Measurements from ENCODE around the gene KCNJ2. TPM values are rescaled to one million over a fixed set of nuclear protein-coding genes. Genes with fewer than 3 reads are reported as not detected.

KCNJ2 gene
- total RNA-seq, 1 experiment from 2014 or later = 0.15 TPM

DNA sequence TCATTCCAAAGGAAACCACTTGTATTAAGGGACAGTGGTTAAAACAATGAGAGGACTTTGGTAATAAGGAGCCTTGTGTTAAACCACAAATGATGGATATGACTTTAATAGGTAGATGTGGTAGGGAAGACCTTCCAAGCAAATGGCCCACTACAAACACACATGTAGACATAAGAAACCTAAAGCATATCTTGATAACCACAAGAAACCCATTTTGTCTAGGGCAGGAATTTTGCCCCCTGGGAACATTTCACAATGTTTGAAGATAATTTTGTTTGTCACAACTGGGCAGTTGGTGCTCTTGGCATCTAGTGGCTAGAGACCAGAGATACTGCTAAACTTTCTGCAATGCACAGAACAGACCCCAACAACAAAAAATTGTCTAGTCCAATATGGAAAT lies 25.8 kb downstream of the KCNJ2 start:
- TF ChIP-seq, protein P1, sequence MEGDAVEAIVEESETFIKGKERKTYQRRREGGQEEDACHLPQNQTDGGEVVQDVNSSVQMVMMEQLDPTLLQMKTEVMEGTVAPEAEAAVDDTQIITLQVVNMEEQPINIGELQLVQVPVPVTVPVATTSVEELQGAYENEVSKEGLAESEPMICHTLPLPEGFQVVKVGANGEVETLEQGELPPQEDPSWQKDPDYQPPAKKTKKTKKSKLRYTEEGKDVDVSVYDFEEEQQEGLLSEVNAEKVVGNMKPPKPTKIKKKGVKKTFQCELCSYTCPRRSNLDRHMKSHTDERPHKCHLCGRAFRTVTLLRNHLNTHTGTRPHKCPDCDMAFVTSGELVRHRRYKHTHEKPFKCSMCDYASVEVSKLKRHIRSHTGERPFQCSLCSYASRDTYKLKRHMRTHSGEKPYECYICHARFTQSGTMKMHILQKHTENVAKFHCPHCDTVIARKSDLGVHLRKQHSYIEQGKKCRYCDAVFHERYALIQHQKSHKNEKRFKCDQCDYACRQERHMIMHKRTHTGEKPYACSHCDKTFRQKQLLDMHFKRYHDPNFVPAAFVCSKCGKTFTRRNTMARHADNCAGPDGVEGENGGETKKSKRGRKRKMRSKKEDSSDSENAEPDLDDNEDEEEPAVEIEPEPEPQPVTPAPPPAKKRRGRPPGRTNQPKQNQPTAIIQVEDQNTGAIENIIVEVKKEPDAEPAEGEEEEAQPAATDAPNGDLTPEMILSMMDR (conservative IDR thresholded peaks at IDR 0.05) = no peak
- no peaks in the 10 kb centered on the region for H3K27me3 Mint-ChIP-seq (ENCODE audit: low read depth)
- Histone ChIP-seq H2BK5ac (ENCODE audit: insufficient read length, low read length) (no peak overlapping the region), H2BK20ac (ENCODE audit: low read depth, low read length, poor library complexity, severe bottlenecking) (no peak overlapping the region), H4K8ac (replicated peaks; ENCODE audit: insufficient read length, low read depth, low read length) (no peak overlapping the region), H3K23me2 (ENCODE audit: insufficient read length, low read depth, low read length, poor library complexity, severe bottlenecking) (no peaks in the 10 kb centered on the region), H3K56ac (ENCODE audit: insufficient read length, low read depth, low read length) (no peak overlapping the region), H4K20me1 (ENCODE audit: control insufficient read depth, insufficient read depth, insufficient read length) (no peaks in the 10 kb centered on the region), H2AFZ (ENCODE audit: low read length) (no peak overlapping the region), H3K9ac (ENCODE audit: extremely low read depth, insufficient read length, low read length) (no peak overlapping the region), H3K4me1 (ENCODE audit: insufficient read depth, low read length) (no peaks in the 10 kb centered on the region; the same call in 1 of the 2 replicates), H2BK12ac (ENCODE audit: insufficient read length, low read depth, low read length) (no peak overlapping the region), H3K18ac (ENCODE audit: insufficient read length, low read depth, low read length) (no peak overlapping the region), H2BK15ac (ENCODE audit: low read depth, low read length) (no peak overlapping the region), H3K27ac (ENCODE audit: insufficient read length, low read depth, low read length) (no peak overlapping the region), H3K79me1 (ENCODE audit: insufficient read depth, low read depth, low read length, poor library complexity, severe bottlenecking) (no peaks in the 10 kb centered on the region), H3K14ac (ENCODE audit: insufficient read depth, low read length) (no peak overlapping the region), H3T11ph (ENCODE audit: low read length) (no peak overlapping the region), H3K9me3 (ENCODE audit: control insufficient read depth, low read depth, low read length) (no peaks in the 10 kb centered on the region), H3K23ac (ENCODE audit: insufficient read length, low read depth, low read length) (no peak overlapping the region), H3K27me3 (ENCODE audit: insufficient read depth, low read length) (no peaks in the 10 kb centered on the region), H3K4me2 (ENCODE audit: insufficient read depth, insufficient read length, low read length) (no peak overlapping the region), H4K91ac (ENCODE audit: insufficient read length, low read depth, low read length) (no peak overlapping the region), H4K5ac (ENCODE audit: insufficient read length, low read depth, low read length) (no peak overlapping the region), H3K4ac (ENCODE audit: low read depth, low read length) (no peak overlapping the region), H2AK5ac (ENCODE audit: insufficient read length, low read length) (no peak overlapping the region), H2BK120ac (ENCODE audit: low read depth, low read length, poor library complexity, severe bottlenecking) (no peak overlapping the region), H3K79me2 (ENCODE audit: insufficient read depth, low read length) (no peaks in the 10 kb centered on the region)
- H3K9me3 Mint-ChIP-seq = no peaks in the 10 kb centered on the region
- no peak overlapping the region for H3K27ac Mint-ChIP-seq
- no peaks in the 10 kb centered on the region for H3K36me3 Mint-ChIP-seq (ENCODE audit: insufficient read depth in 1 of 3, low read depth in 3 of 3)
- H3K4me3 Mint-ChIP-seq = no peak overlapping the region
- H3K4me1 Mint-ChIP-seq = peaks cover 5 to 9% of the 10 kb centered on the region in 2 experiments; a peak in 2 of 4 replicates
- DNase-seq = no peak

Measured in H9 (cell line).